Mucosa of descending colon (tissue), 3 donors: ENCODE data around the gene TMEM120B. TPM values are rescaled to one million over a fixed set of nuclear protein-coding genes. Genes with fewer than 3 reads are reported as not detected.

Experiments
- ATAC-seq: fragments of 200-7000 bp; cut with Tn5 transposase; one replicate; pipeline ENCODE4 v1.9.1; 2020; ENCODE audit warnings: mild to moderate bottlenecking, moderate library complexity
- DNase-seq, 3 donors: peaks; one replicate each; pipeline ENCODE4 v3.0.0-alpha.2; 2020
- H3K36me3 ChIP-seq: fragments of 200-600 bp; one replicate; pipeline ENCODE4 v1.8.0; 2021; ENCODE audit warnings: low read depth, mild to moderate bottlenecking
- H3K4me1 ChIP-seq: fragments of 200-600 bp; one replicate; pipeline ENCODE4 v1.8.0; 2021; ENCODE audit warnings: low read depth, mild to moderate bottlenecking
- H3K4me3 ChIP-seq: fragments of 200-600 bp; one replicate; pipeline ENCODE4 v1.8.0; 2021; ENCODE audit warnings: mild to moderate bottlenecking
- H3K9me3 ChIP-seq: fragments of 200-600 bp; one replicate; pipeline ENCODE4 v1.8.0; 2021; ENCODE audit warnings: mild to moderate bottlenecking
- CTCF ChIP-seq: fragments of 200-600 bp; IDR thresholded peaks from one replicate; pipeline ENCODE4 v1.8.0; 2022; ENCODE audit warnings: antibody characterized with exemption, mild to moderate bottlenecking
- intact Hi-C, 2 donors: fragments of 100-400 bp; cut with DNase I in 1 of 2; cut with micrococcal nuclease in 1 of 2; formaldehyde crosslinking; loops; one replicate each; pipeline versions ENCODE4 v1.11.0 to v1.11.1; 2022; cut with DNase I, micrococcal nuclease
- total RNA-seq, 3 donors: library from RNA; stranded (reverse); fragmentation: NEBNext Ultra II Directional in 2 of 3; extraction: Animal tissue kit (Norgen Biotek cat#: 25700) in 2 of 3; gene quantifications; one replicate each; pipeline versions ENCODE4 v1.2.1 to v1.2.4, GENCODE V29; 2021 to 2023
- donor health status: DM: no; HTN: no; CAD: no; lungs with moderate emphysema.
- donor health status: DM: no; HTN: no; CAD: no.
- donor health status: DM: no; HTN: yes; CAD: no.

The TMEM120B gene
- total RNA-seq, 3 donors from 2014 or later, result 6.0 to 10.3 (median 6.4) TPM

- DNase-seq (peak in 2 of 3 donors; percentile 41 to 58), ATAC-seq (peak; percentile 2)
- H3K4me1 ChIP-seq, result peaks cover 30% of the 10 kb centered on the region
- H3K36me3 ChIP-seq, result no peaks in the 10 kb centered on the region
- intact Hi-C loops, result no loop called here
- H3K4me3 ChIP-seq, result no peak overlapping the region
- TF ChIP-seq CTCF, result no peak
- no peaks in the 10 kb centered on the region for H3K9me3 ChIP-seq
Observed at GRCh38 chr12:121812921-121813896, 100.7 kb downstream of the TMEM120B start.

- peak in 1 of 3 donors; percentile 43 for DNase-seq
- no peaks in the 10 kb centered on the region for H3K9me3 ChIP-seq
- no peak overlapping the region for H3K4me3 ChIP-seq
- intact Hi-C loops, result no loop called here
- TF ChIP-seq CTCF, result no peak
- no peak for ATAC-seq
- no peaks in the 10 kb centered on the region for H3K36me3 ChIP-seq
- H3K4me1 ChIP-seq, result peaks cover 30% of the 10 kb centered on the region
Observed at GRCh38 chr12:121813951-121814350, 101.4 kb downstream of the TMEM120B start.

DNA sequence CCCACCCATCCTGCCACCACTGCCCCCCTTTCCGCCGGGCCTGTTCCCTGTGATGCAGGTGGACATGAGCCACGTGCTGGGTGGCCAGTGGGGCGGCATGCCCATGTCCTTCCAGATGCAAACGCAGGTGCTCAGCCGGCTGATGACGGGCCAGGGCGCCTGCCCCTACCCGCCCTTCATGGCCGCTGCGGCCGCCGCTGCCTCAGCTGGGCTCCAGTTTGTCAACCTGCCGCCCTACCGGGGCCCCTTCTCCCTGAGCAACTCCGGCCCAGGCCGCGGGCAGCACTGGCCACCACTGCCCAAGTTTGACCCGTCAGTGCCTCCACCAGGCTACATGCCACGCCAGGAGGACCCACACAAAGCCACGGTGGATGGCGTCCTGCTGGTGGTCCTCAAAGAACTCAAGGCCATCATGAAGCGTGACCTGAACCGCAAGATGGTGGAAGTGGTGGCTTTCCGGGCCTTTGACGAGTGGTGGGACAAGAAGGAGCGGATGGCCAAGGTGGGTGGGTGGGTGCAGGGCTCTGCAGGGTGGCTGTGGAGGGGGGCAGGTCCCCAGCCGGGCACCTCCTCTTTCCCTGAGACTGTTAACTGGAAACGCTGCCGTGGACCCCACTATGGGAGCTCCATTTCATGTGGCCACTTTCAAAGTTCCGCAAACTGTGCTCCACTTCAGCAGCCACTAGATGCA is 102.0 kb downstream of the TMEM120B start:
- no peak for TF ChIP-seq CTCF
- Histone ChIP-seq H3K36me3 (peaks cover 3% of the 10 kb centered on the region), H3K4me3 (no peak overlapping the region), H3K9me3 (no peaks in the 10 kb centered on the region), H3K4me1 (peaks cover 30% of the 10 kb centered on the region)
- ATAC-seq (no peak), DNase-seq (peak in 1 of 3 donors; percentile 51)
- intact Hi-C loops, result no loop called here

- H3K9me3 ChIP-seq, result no peaks in the 10 kb centered on the region
- no peak overlapping the region for H3K4me3 ChIP-seq
- peaks cover 10% of the 10 kb centered on the region for H3K36me3 ChIP-seq
- intact Hi-C loops, result no loop called here
- TF ChIP-seq CTCF, result no peak
- peaks cover 28% of the 10 kb centered on the region for H3K4me1 ChIP-seq
- DNase-seq (peak in 1 of 3 donors; percentile 21), ATAC-seq (no peak)
Observed at GRCh38 chr12:121815263-121815662, 102.7 kb downstream of the TMEM120B start.

- intact Hi-C loops, result no loop called here
- no peaks in the 10 kb centered on the region for H3K9me3 ChIP-seq
- no peak for ATAC-seq
- peaks cover 14% of the 10 kb centered on the region for H3K4me1 ChIP-seq
- TF ChIP-seq CTCF, result no peak
- peaks cover 16% of the 10 kb centered on the region for H3K36me3 ChIP-seq
- peak in 1 of 3 donors; percentile 23 for DNase-seq
- no peak overlapping the region for H3K4me3 ChIP-seq
Observed at GRCh38 chr12:121816925-121817647, 104.5 kb downstream of the TMEM120B start.
